ACC112 (cell line): ENCODE measurements around the gene CAMK4.
"Not testable (repeated sequence)": the region's sequence is repeated elsewhere in the genome, so short reads cannot be mapped to it uniquely, and the experiment has no call there.

ENCODE experiments used
- H2AFZ ChIP-seq: fragments of 200-600 bp; sonication (generic); one replicate; pipeline ENCODE4 v1.6.0; 2017; ENCODE audit warnings: antibody characterized with exemption, low read length; ENCODE audit not compliant: unreplicated experiment
- H3K27ac ChIP-seq: fragments of 200-600 bp; sonication (generic); 2 replicates; pipeline ENCODE4 v1.5.1; 2014; ENCODE audit warnings: low read depth, mild to moderate bottlenecking, antibody characterized with exemption, low read length, moderate library complexity
- H3K27me3 ChIP-seq: fragments of 200-600 bp; sonication (generic); 2 replicates; pipeline ENCODE4 v1.6.1; 2014; ENCODE audit warnings: mild to moderate bottlenecking, antibody characterized with exemption, low read length, moderate library complexity, mixed read lengths; ENCODE audit not compliant: insufficient read depth
- H3K36me3 ChIP-seq: fragments of 200-600 bp; sonication (generic); 2 replicates; pipeline ENCODE4 v1.6.1; 2016; ENCODE audit warnings: mild to moderate bottlenecking, antibody characterized with exemption, low read length, moderate library complexity, mixed read lengths; ENCODE audit not compliant: insufficient read depth
- H3K4me1 ChIP-seq: fragments of 200-600 bp; sonication (generic); one replicate; pipeline ENCODE4 v1.6.1; 2016; ENCODE audit warnings: low read length, mixed read lengths; ENCODE audit not compliant: insufficient read depth, unreplicated experiment, control insufficient read depth
- H3K4me3 ChIP-seq: fragments of 200-600 bp; sonication (generic); 2 replicates; pipeline ENCODE4 v1.5.1; 2014; ENCODE audit warnings: mild to moderate bottlenecking, low read depth, low read length
- H3K79me2 ChIP-seq: fragments of 200-600 bp; sonication (generic); one replicate; pipeline ENCODE4 v1.6.0; 2016; ENCODE audit warnings: low read length; ENCODE audit not compliant: control insufficient read depth, unreplicated experiment, insufficient read depth

Gene CAMK4

GRCh38 chr5:111256128-111256527 is 31.9 kb downstream of the CAMK4 start:
- no peaks in the 10 kb centered on the region for H3K36me3 ChIP-seq
- H2AFZ ChIP-seq: no peak overlapping the region
- H3K4me1 ChIP-seq: peaks cover 5% of the 10 kb centered on the region
- H3K79me2 ChIP-seq: no peaks in the 10 kb centered on the region
- no peak overlapping the region for H3K27ac ChIP-seq
- no peaks in the 10 kb centered on the region for H3K27me3 ChIP-seq
- no peak overlapping the region for H3K4me3 ChIP-seq

- not testable (repeated sequence) for H3K27me3 ChIP-seq, H2AFZ ChIP-seq, H3K4me1 ChIP-seq, H3K27ac ChIP-seq, H3K36me3 ChIP-seq, H3K4me3 ChIP-seq, H3K79me2 ChIP-seq
Measured at GRCh38 chr5:111257610-111258009, 33.4 kb downstream of the CAMK4 start.

- Histone ChIP-seq H2AFZ (no peak overlapping the region), H3K27ac (no peak overlapping the region), H3K4me1 (peaks cover 1% of the 10 kb centered on the region), H3K79me2 (no peaks in the 10 kb centered on the region), H3K27me3 (no peaks in the 10 kb centered on the region), H3K4me3 (no peak overlapping the region), H3K36me3 (no peaks in the 10 kb centered on the region)
Measured at GRCh38 chr5:111259636-111260035, 35.5 kb downstream of the CAMK4 start.

GRCh38 chr5:111261610-111262009 is 37.4 kb downstream of the CAMK4 start:
- Histone ChIP-seq H3K36me3 (no peaks in the 10 kb centered on the region), H3K4me1 (no peaks in the 10 kb centered on the region), H3K27me3 (no peaks in the 10 kb centered on the region), H3K4me3 (no peak overlapping the region), H2AFZ (no peak overlapping the region), H3K79me2 (no peaks in the 10 kb centered on the region), H3K27ac (no peak overlapping the region)

GRCh38 chr5:111262153-111262552 is 38.0 kb downstream of the CAMK4 start:
- Histone ChIP-seq H3K79me2 (no peaks in the 10 kb centered on the region), H3K27me3 (no peaks in the 10 kb centered on the region), H3K27ac (no peak overlapping the region), H3K36me3 (no peaks in the 10 kb centered on the region), H2AFZ (no peak overlapping the region), H3K4me3 (no peak overlapping the region), H3K4me1 (no peaks in the 10 kb centered on the region)

- no peak overlapping the region for H2AFZ ChIP-seq
- no peaks in the 10 kb centered on the region for H3K4me1 ChIP-seq
- no peaks in the 10 kb centered on the region for H3K36me3 ChIP-seq
- no peaks in the 10 kb centered on the region for H3K27me3 ChIP-seq
- H3K79me2 ChIP-seq: no peaks in the 10 kb centered on the region
- H3K4me3 ChIP-seq: no peak overlapping the region
- H3K27ac ChIP-seq: no peak overlapping the region
Measured at GRCh38 chr5:111262815-111263214, 38.6 kb downstream of the CAMK4 start.

- Histone ChIP-seq H3K4me3 (no peak overlapping the region), H3K27ac (no peak overlapping the region), H2AFZ (no peak overlapping the region), H3K4me1 (no peaks in the 10 kb centered on the region), H3K27me3 (no peaks in the 10 kb centered on the region), H3K79me2 (no peaks in the 10 kb centered on the region), H3K36me3 (no peaks in the 10 kb centered on the region)
Measured at GRCh38 chr5:111266491-111266890, 42.3 kb downstream of the CAMK4 start.

GRCh38 chr5:111268300-111268699 is 44.1 kb downstream of the CAMK4 start:
- Histone ChIP-seq H3K4me1 (no peaks in the 10 kb centered on the region), H3K79me2 (no peaks in the 10 kb centered on the region), H3K27ac (no peak overlapping the region), H3K27me3 (no peaks in the 10 kb centered on the region), H3K4me3 (no peak overlapping the region), H2AFZ (no peak overlapping the region), H3K36me3 (no peaks in the 10 kb centered on the region)

GRCh38 chr5:111271885-111272284 is 47.7 kb downstream of the CAMK4 start:
- Histone ChIP-seq H3K4me1 (no peaks in the 10 kb centered on the region), H3K36me3 (no peaks in the 10 kb centered on the region), H3K4me3 (no peak overlapping the region), H2AFZ (no peak overlapping the region), H3K79me2 (no peaks in the 10 kb centered on the region), H3K27ac (no peak overlapping the region), H3K27me3 (no peaks in the 10 kb centered on the region)

- Histone ChIP-seq H3K27ac (no peak overlapping the region), H2AFZ (no peak overlapping the region), H3K4me3 (no peak overlapping the region), H3K27me3 (no peaks in the 10 kb centered on the region), H3K4me1 (no peaks in the 10 kb centered on the region), H3K79me2 (no peaks in the 10 kb centered on the region), H3K36me3 (no peaks in the 10 kb centered on the region)
Measured at GRCh38 chr5:111277061-111277460, 52.9 kb downstream of the CAMK4 start.

- Histone ChIP-seq H3K27ac (no peak overlapping the region), H3K36me3 (no peaks in the 10 kb centered on the region), H3K4me1 (no peaks in the 10 kb centered on the region), H3K27me3 (no peaks in the 10 kb centered on the region), H3K4me3 (no peak overlapping the region), H2AFZ (no peak overlapping the region), H3K79me2 (no peaks in the 10 kb centered on the region)
Measured at GRCh38 chr5:111278858-111279504, 54.8 kb downstream of the CAMK4 start.
